Natural killer cell (primary cell): ENCODE results near the gene POR. TPM values are rescaled to one million over a fixed set of nuclear protein-coding genes. Genes with fewer than 3 reads are reported as not detected.
"Not testable (repeated sequence)": the region's sequence is repeated elsewhere in the genome, so short reads cannot be mapped to it uniquely, and the experiment has no call there.

Experiments used
- ATAC-seq, 3 donors: fragments of 150-1000 bp in 2 of 3; fragments of 200-7000 bp in 1 of 3; cut with Tn5 transposase; 1 replicate in 1 of 3; 2 replicates in 2 of 3; pipeline ENCODE4 v1.10.0; 2021; ENCODE audit warnings: mild to moderate bottlenecking in 2 of 3, moderate library complexity in 2 of 3
- DNase-seq, 2 donors: peaks; one replicate each; pipeline versions ENCODE4 v3.0.0 to v3.0.0-alpha.2; 2013 to 2021; ENCODE audit warnings: mixed read lengths in 1 of 2
- H3K27ac ChIP-seq: one replicate; pipeline ENCODE4 v1.5.1; 2013; ENCODE audit warnings: mild to moderate bottlenecking, low read length
- H3K27me3 ChIP-seq: one replicate; pipeline ENCODE4 v1.6.1; 2013; ENCODE audit warnings: low read length; ENCODE audit not compliant: control insufficient read depth, insufficient read depth
- H3K36me3 ChIP-seq: one replicate; pipeline ENCODE4 v1.6.1; 2013; ENCODE audit warnings: low read length; ENCODE audit not compliant: control insufficient read depth, insufficient read depth
- H3K4me1 ChIP-seq: one replicate; pipeline ENCODE4 v1.6.1; 2013; ENCODE audit warnings: low read length; ENCODE audit not compliant: control insufficient read depth, insufficient read depth
- H3K4me3 ChIP-seq: one replicate; pipeline ENCODE4 v1.5.1; 2013; ENCODE audit warnings: low read length
- H3K9me3 ChIP-seq: one replicate; pipeline ENCODE4 v1.6.1; 2013; ENCODE audit warnings: low read length; ENCODE audit not compliant: control insufficient read depth, insufficient read depth
- H3K27ac Mint-ChIP-seq, 2 donors: one replicate each; pipeline ENCODE4 v1.8.0; 2022; ENCODE audit warnings: mild to moderate bottlenecking in 2 of 2, mixed read lengths in 2 of 2, moderate library complexity in 1 of 2
- H3K27me3 Mint-ChIP-seq, 2 donors: one replicate each; pipeline ENCODE4 v1.8.0; 2022; ENCODE audit warnings: low read depth in 2 of 2, mixed read lengths in 2 of 2
- H3K36me3 Mint-ChIP-seq: one replicate; pipeline ENCODE4 v1.8.0; 2022; ENCODE audit warnings: mixed read lengths
- H3K4me1 Mint-ChIP-seq, 2 donors: one replicate each; pipeline ENCODE4 v1.8.0; 2022; ENCODE audit warnings: mixed read lengths in 2 of 2
- H3K4me3 Mint-ChIP-seq: one replicate; pipeline ENCODE4 v1.8.0; 2022; ENCODE audit warnings: mild to moderate bottlenecking, moderate library complexity, mixed read lengths
- H3K9me3 Mint-ChIP-seq, 2 donors: one replicate each; pipeline ENCODE4 v1.8.0; 2022; ENCODE audit warnings: mixed read lengths in 2 of 2
- WGBS: methylation state at CpG from one replicate; pipeline ENCODE4 v1.1.7; 2013; ENCODE audit warnings: missing lambda C conversion rate; ENCODE audit not compliant: insufficient coverage; 5-methylcytosine and 5-hydroxymethylcytosine counted together
- intact Hi-C: fragments of 100-400 bp; cut with micrococcal nuclease; formaldehyde crosslinking; loops from one replicate; pipeline ENCODE4 v1.14.2; 2022
- total RNA-seq, 4 donors: library from RNA; stranded (reverse); fragments of 120-200 nt in 1 of 4; gene quantifications; one replicate each; pipeline versions ENCODE4 v1.2.3 to v1.2.4, GENCODE V29; 2013 to 2022
- TF ChIP-seq, protein P1 (sequence below): fragments of 200-600 bp; IDR thresholded peaks from one replicate; pipeline ENCODE4 v1.8.0; 2022; ENCODE audit warnings: antibody characterized with exemption

POR gene
- total RNA-seq, 3 donors from 2014 or later (not counting 1 experiment from before 2014, with no cell fraction given): 56.0 to 60.5 (median 58.3) TPM

DNA sequence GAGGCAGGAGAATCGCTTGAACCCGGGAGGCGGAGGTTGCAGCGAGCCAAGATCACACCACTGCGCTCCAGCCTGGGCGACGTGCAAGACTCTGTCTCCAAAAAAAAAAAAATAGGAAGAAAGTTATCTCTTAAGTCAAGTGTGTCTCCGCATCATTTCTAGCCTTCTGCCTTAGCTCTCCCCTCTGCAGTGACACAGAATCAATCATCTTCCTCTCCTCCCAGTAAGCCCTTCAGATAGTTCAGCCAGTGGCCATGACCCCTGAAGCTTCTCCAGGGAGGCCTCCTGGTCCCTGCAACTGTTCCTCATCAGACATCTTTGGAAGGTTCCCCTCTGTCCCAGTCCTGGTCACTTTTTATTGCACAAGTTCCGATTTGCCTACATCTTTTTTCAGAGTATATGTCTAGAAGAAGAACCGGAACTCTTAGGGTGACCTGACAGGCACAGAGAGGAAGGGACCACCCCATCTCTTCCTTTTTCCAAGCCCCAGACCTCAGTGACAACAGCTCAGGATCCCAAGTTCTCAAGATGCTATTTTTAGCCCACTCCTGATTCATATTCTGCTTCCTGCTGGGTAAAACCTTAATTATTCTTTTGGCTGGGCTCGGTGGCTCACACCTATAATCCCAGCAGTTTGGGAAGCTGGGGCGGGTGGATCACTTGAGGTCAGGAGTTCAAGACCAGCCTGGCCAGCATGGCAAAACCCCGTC lies 42.7 kb upstream of the POR start:
- intact Hi-C loops: no loop called here
- H3K4me1 Mint-ChIP-seq: no peaks in the 10 kb centered on the region
- TF ChIP-seq, protein P1, sequence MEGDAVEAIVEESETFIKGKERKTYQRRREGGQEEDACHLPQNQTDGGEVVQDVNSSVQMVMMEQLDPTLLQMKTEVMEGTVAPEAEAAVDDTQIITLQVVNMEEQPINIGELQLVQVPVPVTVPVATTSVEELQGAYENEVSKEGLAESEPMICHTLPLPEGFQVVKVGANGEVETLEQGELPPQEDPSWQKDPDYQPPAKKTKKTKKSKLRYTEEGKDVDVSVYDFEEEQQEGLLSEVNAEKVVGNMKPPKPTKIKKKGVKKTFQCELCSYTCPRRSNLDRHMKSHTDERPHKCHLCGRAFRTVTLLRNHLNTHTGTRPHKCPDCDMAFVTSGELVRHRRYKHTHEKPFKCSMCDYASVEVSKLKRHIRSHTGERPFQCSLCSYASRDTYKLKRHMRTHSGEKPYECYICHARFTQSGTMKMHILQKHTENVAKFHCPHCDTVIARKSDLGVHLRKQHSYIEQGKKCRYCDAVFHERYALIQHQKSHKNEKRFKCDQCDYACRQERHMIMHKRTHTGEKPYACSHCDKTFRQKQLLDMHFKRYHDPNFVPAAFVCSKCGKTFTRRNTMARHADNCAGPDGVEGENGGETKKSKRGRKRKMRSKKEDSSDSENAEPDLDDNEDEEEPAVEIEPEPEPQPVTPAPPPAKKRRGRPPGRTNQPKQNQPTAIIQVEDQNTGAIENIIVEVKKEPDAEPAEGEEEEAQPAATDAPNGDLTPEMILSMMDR: no peak
- H3K4me3 Mint-ChIP-seq: no peak overlapping the region
- Histone ChIP-seq H3K4me3 (no peak overlapping the region), H3K36me3 (no peaks in the 10 kb centered on the region), H3K9me3 (no peaks in the 10 kb centered on the region), H3K27ac (no peak overlapping the region), H3K27me3 (no peaks in the 10 kb centered on the region), H3K4me1 (no peaks in the 10 kb centered on the region)
- WGBS: 80% methylated on average over 13 of the region's 13 CpGs
- DNase-seq (no peak), ATAC-seq (no peak)
- no peaks in the 10 kb centered on the region for H3K9me3 Mint-ChIP-seq
- H3K27ac Mint-ChIP-seq: no peak overlapping the region
- peaks cover 0 to under 1% of the 10 kb centered on the region in 2 donors for H3K27me3 Mint-ChIP-seq
- no peaks in the 10 kb centered on the region for H3K36me3 Mint-ChIP-seq

DNA sequence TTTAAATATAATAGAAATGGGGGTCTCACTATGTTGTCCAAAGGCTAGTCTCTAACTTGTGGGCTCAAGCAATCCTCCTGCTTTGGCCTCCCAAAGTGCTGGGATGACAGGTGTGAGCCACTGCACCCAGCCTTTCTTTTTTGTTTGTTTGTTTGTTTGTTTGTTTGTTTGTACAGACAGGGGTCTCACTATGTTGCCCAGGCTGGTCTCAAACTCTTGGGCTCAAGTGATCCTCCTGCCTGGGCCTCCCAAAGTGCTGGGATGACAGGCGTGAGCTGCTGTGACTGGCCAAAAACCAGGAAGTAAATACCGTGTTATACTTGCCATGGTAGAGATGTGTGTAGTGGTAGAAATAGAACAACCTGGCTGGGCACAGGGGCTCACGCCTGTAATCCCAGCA lies 40.8 kb upstream of the POR start:
- H3K9me3 Mint-ChIP-seq, ATAC-seq, H3K36me3 Mint-ChIP-seq, H3K36me3 ChIP-seq, H3K27ac ChIP-seq, H3K4me1 ChIP-seq, H3K4me3 ChIP-seq, H3K27me3 Mint-ChIP-seq, H3K27me3 ChIP-seq, H3K4me3 Mint-ChIP-seq, DNase-seq, H3K27ac Mint-ChIP-seq, intact Hi-C loops, H3K9me3 ChIP-seq: not testable (repeated sequence)
- WGBS: 89% methylated on average over 3 of the region's 3 CpGs
- peaks cover 10 to 12% of the 10 kb centered on the region in 2 donors for H3K4me1 Mint-ChIP-seq

GRCh38 chr7:75875113-75876080 lies 39.6 kb upstream of the POR start:
- intact Hi-C loops: no loop called here
- no peaks in the 10 kb centered on the region for H3K9me3 Mint-ChIP-seq
- peaks cover 18 to 24% of the 10 kb centered on the region in 2 donors for H3K4me1 Mint-ChIP-seq
- no peak overlapping the region for H3K27ac Mint-ChIP-seq
- no peaks in the 10 kb centered on the region for H3K9me3 ChIP-seq
- H3K4me3 ChIP-seq: no peak overlapping the region
- TF ChIP-seq, protein P1: no peak
- DNase-seq (no peak), ATAC-seq (no peak)
- peaks cover 15% of the 10 kb centered on the region for H3K4me1 ChIP-seq
- 91% methylated on average over 21 of the region's 21 CpGs for WGBS
- no peaks in the 10 kb centered on the region for H3K36me3 ChIP-seq
- H3K36me3 Mint-ChIP-seq: no peaks in the 10 kb centered on the region
- no peaks in the 10 kb centered on the region for H3K27me3 Mint-ChIP-seq
- H3K27me3 ChIP-seq: no peaks in the 10 kb centered on the region
- no peak overlapping the region for H3K4me3 Mint-ChIP-seq
- H3K27ac ChIP-seq: no peak overlapping the region
